ENCODE data around the gene PALM.
"Not testable (repeated sequence)": the region's sequence is repeated elsewhere in the genome, so short reads cannot be mapped to it uniquely, and the experiment has no call there.

DNA sequence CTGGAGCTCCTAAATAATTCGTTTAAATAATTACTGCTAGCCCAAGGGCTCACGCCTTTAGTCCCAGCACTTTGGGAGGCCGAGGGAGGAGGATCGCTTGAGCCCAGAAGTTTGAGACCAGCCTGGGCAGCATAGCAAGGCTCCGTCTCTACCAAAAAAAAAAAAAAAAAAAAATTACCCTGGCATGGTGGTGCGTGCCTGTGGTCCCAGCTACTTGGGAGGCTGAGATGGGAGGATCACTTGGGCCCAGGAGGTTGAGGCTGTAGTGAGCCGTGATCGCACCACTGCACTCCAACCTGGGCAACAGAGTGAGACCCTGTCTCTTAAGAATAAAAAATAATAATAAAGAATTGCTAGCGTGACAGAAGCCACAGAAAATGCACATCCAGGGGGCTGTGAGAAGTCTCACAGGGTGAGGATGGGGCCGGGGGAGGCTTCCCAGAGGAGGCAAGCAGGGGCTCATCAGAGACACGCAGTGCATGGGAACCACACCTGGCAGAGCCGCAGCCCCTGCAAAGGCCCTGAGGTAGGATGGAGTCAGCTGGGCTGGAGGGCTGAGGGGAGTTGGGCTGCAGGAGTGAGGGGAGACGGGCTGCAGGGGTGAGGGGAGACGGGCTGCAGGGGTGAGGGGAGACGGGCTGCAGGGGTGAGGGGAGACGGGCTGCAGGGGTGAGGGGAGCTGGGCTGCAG, 32.2 kb downstream of the PALM start:
- TF ChIP-seq EZH2 (optimal IDR thresholded peaks at IDR 0.05; ENCODE audit: low read depth, low read length); EZH2phosphoT487 (IDR thresholded peaks at IDR 0.05; ENCODE audit: low read length): not testable (repeated sequence)
- TF ChIP-seq, protein P1, sequence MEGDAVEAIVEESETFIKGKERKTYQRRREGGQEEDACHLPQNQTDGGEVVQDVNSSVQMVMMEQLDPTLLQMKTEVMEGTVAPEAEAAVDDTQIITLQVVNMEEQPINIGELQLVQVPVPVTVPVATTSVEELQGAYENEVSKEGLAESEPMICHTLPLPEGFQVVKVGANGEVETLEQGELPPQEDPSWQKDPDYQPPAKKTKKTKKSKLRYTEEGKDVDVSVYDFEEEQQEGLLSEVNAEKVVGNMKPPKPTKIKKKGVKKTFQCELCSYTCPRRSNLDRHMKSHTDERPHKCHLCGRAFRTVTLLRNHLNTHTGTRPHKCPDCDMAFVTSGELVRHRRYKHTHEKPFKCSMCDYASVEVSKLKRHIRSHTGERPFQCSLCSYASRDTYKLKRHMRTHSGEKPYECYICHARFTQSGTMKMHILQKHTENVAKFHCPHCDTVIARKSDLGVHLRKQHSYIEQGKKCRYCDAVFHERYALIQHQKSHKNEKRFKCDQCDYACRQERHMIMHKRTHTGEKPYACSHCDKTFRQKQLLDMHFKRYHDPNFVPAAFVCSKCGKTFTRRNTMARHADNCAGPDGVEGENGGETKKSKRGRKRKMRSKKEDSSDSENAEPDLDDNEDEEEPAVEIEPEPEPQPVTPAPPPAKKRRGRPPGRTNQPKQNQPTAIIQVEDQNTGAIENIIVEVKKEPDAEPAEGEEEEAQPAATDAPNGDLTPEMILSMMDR (IDR thresholded peaks at IDR 0.05; ENCODE audit: low read length), result not testable (repeated sequence)
